ENCODE results near the gene ZNF71.
"Not testable (repeated sequence)": the region's sequence is repeated elsewhere in the genome, so short reads cannot be mapped to it uniquely, and the experiment has no call there.

ZNF71 gene

DNA sequence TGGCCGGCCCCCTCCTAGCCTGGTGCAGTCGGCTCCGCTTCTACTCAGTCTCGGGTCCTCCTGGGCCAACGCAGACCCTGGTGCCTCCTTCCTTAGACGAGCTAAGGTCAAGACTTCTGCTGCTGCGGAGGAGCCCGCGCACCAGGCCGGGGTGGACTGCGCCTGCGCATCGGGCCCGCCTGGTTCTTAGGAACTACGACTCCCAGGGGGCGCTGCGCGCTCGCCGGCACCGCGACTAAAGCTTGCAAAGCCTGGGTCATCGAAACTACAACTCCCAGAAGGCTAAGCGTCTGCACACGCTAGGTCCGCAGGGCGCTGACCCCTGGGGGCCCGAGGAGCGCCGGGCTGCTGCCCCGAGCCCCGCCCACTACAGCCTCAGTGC lies 76.5 kb downstream of the ZNF71 start, which contains the start of gene ZNF835:
Gene ZNF835 (minus strand): TSS at position 145 of the 382 bp plus-strand sequence. CDS start 6,559 bp downstream, outside the sequence.
- peak within 1 kb of the TSS; percentile 70 to 76 for H3K4me3 ChIP-seq (ENCODE audit: low read depth in 1 of 2, low read length in 2 of 2)
- H3K36me3 ChIP-seq (ENCODE audit: control insufficient read depth in 1 of 2, insufficient read depth in 2 of 2, low read length in 2 of 2), result no peaks in the 10 kb centered on the region
- H3K27me3 ChIP-seq (ENCODE audit: control insufficient read depth in 1 of 2, insufficient read depth in 2 of 2, low read length in 2 of 2), result no peaks in the 10 kb centered on the region
- H3K9me3 ChIP-seq (ENCODE audit: control insufficient read depth in 1 of 2, low read length in 2 of 2), result peaks cover 29 to 46% of the 10 kb centered on the region in 2 donors
- peak within 1 kb of the TSS; percentile 49 to 66 for H3K9ac ChIP-seq (ENCODE audit: low read depth in 1 of 2, low read length in 2 of 2)
- peaks cover 0 to 11% of the 10 kb centered on the region in 2 donors for H3K4me1 ChIP-seq (ENCODE audit: control insufficient read depth in 1 of 2, insufficient read depth in 2 of 2, low read length in 2 of 2)
- no peak within 1 kb of the TSS for H3K27ac ChIP-seq (ENCODE audit: low read depth, low read length)

DNA sequence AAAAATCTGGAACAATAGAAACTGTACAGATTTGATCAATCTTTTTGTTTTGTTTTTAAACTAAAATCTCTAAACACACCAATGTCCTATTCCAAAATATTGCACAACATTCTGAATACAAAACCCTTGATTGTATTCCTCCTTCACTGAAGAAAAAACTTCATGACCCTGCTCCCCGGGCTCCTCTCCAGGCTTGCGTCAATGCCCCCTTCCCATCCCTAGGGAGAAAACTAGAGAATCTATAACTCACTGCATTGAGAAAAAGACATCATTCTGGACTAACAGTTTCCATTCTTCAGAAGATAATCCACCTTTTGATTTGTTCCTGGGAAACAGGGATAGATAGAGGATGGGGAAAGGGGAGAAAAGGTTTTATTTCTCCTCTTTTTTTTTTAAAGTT lies 77.5 kb downstream of the ZNF71 start:
- H3K4me3 ChIP-seq (ENCODE audit: low read depth in 1 of 2, low read length in 2 of 2); H3K27me3 ChIP-seq (ENCODE audit: control insufficient read depth in 1 of 2, insufficient read depth in 2 of 2, low read length in 2 of 2); H3K27ac ChIP-seq (ENCODE audit: low read depth, low read length); H3K36me3 ChIP-seq (ENCODE audit: control insufficient read depth in 1 of 2, insufficient read depth in 2 of 2, low read length in 2 of 2); H3K9ac ChIP-seq (ENCODE audit: low read depth in 1 of 2, low read length in 2 of 2): not testable (repeated sequence)
- Histone ChIP-seq H3K9me3 (ENCODE audit: control insufficient read depth in 1 of 2, low read length in 2 of 2) (peaks cover 22 to 38% of the 10 kb centered on the region in 2 donors), H3K4me1 (ENCODE audit: control insufficient read depth in 1 of 2, insufficient read depth in 2 of 2, low read length in 2 of 2) (peaks cover 0 to 11% of the 10 kb centered on the region in 2 donors)

Measured in duodenal mucosa (tissue), 2 donors.